Activated CD8-positive, alpha-beta memory T cell treated with anti-CD3 and anti-CD28 coated beads, Interleukin-2, amount 50 U/mL, for 24 hours (primary cell): ENCODE data around the gene ALOX12.

Experiments used
- DNase-seq: peaks from one replicate; pipeline ENCODE4 v3.0.0-alpha.2; 2020; ENCODE audit errors: extremely low read depth

The ALOX12 gene

DNA sequence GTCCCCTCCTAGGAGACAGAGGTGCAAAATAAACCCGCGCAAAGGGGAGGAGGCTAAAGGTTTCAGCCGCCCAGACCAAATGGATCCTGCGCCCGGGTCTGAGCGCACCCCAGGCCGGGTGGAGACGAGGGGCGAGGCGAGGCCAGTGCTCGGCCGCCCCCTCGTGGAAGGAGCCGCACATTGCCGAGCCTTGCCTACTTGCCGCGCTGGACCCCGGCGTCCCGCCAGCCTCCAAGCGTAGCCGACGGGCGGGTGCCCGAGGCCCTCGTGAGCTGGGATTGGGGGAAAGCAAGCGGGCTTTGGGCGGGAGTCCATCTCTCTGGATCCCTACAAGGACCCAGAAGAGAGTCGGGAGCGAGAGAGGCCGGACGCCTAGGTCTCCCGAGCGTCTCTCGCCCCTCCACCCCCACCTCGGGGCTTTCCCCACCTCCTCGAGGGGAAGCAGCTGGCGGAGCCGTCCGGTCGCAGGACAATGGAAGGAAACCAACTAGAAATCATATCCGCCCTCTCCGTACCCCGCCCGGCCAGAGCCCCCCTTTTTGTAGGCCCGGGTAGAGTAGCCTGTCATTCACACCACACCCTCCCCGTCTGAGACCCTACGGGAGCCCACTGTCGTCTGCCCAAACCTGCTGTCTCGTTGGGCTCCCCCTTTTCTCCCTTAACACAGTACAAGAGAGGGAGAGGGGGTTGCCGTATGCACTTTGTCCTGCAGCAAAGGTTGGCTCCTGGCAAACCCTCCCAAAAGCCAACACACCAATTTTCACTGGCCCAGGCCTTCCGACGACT lies 26.3 kb downstream of the ALOX12 start:
- no peak for DNase-seq

DNA sequence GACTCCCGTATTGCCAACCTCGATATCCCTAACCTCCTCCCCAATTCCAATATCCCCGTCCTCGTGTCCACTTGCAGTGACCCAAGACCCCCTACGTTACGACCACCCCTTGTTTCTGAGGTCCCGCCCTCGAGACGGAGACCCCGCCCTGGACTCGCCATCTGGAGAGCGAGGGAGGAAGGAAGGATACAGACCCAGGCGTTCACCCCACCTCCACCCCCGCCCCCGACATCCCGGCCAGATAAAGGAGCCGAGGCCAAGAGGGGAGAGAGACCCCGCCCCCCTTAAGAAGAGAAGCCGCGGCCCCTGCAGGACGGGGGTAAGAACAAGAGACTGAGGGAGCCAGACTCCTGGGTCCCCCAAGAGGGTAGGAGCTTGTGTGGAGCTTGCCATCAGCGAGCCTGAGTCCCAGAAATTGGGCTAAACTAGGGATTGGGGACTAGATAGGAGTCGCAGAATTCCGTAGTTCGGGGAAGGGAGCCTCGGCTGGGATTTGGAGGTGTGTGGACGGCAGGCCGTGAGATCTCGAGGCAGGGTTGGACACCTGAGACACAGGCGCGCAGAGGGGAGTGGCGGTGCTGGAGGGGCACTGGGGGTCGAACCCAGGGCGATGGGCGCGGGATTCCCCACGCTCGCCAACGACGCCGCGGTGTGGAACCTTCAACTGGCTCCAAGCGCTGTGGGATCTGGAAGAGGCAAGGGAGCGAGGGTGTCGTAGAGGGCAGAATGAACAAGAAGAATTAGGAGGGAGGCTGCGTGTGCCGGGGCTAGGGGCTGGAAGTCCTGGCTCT lies 27.1 kb downstream of the ALOX12 start, which contains the start of gene BCL6B:
Gene BCL6B (plus strand): TSS at position 270 of the 791 bp plus-strand sequence. CDS start 622 bp downstream, outside the sequence.
- DNase-seq: no peak

DNA sequence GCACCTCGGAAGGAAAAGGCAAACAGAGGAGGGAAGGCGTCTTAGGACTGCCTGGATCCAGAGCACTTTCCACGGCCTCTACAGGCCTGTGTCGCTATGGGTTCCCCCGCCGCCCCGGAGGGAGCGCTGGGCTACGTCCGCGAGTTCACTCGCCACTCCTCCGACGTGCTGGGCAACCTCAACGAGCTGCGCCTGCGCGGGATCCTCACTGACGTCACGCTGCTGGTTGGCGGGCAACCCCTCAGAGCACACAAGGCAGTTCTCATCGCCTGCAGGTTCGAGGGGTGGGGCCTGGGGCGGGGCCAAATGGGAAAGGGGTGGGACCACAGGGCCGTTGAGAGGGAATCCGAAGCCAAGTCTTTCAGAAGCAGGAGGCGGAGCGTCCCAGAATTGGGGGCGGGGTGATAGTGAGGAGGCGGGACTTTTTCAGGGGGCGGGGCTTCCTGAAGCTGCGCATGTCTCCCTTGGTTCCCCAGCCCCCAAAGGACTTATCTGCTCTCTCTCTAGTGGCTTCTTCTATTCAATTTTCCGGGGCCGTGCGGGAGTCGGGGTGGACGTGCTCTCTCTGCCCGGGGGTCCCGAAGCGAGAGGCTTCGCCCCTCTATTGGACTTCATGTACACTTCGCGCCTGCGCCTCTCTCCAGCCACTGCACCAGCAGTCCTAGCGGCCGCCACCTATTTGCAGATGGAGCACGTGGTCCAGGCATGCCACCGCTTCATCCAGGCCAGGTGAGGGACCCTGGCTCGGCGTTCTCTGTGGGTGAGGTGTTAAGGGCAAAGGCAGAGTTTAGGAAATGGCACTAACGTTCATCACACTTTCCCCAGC lies 27.9 kb downstream of the ALOX12 start:
- peak; percentile 88 for DNase-seq

DNA sequence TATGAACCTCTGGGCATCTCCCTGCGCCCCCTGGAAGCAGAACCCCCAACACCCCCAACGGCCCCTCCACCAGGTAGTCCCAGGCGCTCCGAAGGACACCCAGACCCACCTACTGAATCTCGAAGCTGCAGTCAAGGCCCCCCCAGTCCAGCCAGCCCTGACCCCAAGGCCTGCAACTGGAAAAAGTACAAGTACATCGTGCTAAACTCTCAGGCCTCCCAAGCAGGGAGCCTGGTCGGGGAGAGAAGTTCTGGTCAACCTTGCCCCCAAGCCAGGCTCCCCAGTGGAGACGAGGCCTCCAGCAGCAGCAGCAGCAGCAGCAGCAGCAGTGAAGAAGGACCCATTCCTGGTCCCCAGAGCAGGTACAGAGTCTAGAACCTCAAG lies 28.5 kb downstream of the ALOX12 start:
- no peak for DNase-seq

DNA sequence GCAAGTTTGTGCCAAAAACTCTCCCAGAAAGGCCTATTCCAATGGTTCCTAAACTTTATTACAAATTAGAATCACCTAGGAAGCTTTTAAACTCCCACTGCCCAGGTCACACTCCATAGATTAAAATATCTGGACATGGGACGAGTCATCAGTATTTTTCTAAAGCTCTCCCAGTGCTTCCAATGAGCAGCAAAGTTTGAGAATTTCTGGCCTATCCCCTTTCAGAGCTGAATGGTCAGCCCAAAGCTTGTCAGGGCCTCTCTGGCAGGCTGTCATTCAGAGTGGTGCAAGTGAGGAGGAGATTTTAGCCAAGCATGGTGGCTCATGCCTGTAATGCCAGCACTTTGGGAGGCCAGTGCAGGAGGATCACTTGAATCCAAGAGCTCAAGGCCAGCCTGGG lies 29.4 kb downstream of the ALOX12 start:
- DNase-seq: no peak

DNA sequence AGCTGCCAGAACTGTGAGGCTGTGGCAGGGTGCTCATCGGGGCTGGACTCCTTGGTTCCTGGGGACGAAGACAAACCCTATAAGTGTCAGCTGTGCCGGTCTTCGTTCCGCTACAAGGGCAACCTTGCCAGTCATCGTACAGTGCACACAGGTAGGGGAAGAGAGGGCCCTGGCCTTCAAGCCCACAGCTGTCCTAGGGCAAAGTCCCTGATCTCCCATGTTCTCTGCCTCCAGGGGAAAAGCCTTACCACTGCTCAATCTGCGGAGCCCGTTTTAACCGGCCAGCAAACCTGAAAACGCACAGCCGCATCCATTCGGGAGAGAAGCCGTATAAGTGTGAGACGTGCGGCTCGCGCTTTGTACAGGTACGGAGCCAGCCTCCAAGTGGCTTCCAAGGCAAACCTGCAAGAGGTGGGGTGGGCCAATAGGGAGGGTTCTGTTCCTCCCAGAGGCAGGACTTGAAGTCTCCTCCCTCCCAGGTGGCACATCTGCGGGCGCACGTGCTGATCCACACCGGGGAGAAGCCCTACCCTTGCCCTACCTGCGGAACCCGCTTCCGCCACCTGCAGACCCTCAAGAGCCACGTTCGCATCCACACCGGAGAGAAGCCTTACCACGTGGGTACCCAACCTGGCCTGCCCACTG lies 30.7 kb downstream of the ALOX12 start:
- no peak for DNase-seq

DNA sequence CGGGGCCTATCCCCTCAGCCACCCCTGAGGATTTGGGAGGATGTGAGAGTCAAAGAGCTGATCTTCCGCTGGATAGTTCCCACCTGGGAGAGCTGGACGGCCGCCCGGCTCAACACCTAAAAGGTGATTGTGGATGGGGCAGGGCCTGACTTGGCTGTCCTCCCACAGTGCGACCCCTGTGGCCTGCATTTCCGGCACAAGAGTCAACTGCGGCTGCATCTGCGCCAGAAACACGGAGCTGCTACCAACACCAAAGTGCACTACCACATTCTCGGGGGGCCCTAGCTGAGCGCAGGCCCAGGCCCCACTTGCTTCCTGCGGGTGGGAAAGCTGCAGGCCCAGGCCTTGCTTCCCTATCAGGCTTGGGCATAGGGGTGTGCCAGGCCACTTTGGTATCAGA lies 31.5 kb downstream of the ALOX12 start:
- DNase-seq: no peak

DNA sequence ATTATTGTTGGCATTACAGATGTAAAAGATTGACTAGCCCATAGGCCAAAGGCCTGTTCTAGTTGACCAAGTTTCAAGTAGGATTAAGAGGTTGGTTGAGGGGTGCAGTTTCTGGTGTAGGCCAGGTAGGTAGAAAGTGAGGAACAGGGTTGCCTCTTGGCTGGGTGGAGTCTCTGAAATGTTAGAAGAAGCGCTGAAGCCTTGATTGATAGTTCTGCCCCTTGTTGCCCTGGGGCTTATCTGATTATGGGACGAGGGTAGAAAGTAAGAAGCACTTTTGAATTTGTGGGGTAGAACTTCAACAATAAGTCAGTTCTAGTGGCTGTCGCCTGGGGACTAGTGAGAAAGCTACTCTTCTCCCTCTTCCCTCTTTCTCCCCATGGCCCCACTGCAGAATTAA lies 33.2 kb downstream of the ALOX12 start:
- no peak for DNase-seq

DNA sequence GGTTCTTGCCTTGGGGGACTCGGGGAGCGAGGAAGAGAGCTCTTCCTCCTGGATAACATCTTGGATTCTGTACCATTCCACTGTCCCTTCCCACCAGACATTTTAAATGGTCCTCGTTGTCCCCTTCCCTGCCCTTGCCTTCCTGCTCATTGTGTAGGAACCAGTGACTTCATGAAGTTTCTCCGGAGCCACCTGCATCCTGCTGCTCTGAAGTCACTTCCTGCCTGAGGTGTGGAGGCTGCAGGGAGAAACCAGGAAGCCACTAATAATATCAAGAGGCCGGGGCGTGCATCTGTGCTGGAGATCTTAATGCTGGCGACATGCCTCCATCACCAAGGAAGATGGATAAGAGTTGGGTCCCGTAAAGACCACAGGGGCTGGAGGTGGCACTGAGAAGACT lies 33.8 kb downstream of the ALOX12 start:
- DNase-seq: no peak

DNA sequence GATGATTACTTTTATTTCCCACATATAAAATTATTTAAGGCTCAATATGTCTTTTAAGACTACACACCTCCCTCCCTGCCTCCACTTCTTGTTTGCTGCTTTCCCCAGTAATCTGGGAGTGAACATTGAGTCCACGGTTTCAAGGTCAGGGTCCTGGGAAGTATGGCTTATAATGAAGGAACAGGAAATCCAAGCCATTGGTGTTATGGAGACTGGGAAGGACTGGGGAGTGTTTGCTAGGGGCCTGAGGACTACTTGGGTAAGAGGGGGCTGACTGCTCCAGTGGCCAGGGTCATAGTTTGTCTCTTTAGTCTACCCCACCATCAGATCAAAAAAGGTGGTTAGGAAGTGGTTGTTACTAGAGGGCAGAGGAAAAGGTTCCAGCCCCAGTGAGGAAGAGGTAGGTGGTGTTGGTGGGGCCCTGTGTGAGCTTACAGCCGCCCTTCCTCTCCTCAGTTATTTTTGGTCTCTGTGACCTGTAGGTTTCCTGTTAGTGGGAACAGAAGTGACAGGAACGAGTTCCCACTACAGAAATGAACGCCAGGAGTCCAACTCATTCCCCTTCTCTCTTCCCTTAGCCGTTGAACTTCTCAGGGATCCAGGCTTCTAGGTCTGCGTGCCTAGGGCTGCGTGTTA lies 39.2 kb downstream of the ALOX12 start:
- no peak for DNase-seq

DNA sequence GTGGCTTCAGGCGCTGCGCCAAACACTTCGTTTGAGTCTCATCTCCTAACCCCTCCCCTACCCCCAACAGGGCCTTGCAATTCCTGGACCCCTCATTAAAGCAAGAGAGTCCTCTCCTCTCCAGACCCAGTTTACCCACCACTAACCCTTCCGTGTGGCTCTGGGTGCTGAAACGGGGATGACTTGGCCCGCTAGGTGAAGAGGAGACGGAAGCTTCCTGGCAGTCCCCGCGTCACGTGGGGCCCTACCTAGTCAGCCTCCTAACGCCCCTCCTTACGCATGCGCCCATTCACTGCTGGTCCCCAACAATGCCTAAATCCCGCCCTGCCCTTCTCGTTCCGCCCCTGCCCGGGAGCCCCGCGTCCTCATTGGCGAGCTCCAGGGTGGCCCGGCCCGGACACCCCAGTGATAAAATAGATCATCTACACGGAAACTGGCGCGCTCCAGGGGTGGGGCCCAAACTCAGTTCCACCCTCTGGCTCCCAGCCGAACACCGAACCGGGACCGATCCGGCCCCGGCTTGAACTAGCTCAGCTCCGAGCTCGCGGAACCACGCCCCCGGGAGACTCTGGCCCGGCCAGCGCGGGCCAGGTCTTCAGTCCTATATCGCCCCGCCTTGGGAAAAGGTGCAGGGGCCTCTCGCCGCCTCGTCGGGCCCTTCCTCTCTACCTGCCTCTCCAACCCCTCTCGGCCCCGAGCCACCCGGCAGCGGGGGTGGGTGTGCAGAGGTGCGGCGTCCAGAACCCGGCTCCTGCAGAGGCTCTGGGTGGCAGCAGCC lies 39.9 kb downstream of the ALOX12 start, which contains the start of gene SLC16A13:
Gene SLC16A13 (plus strand): TSS at position 425 of the 778 bp plus-strand sequence. CDS start 368 bp downstream, outside the sequence.
- peak; percentile 97 for DNase-seq

DNA sequence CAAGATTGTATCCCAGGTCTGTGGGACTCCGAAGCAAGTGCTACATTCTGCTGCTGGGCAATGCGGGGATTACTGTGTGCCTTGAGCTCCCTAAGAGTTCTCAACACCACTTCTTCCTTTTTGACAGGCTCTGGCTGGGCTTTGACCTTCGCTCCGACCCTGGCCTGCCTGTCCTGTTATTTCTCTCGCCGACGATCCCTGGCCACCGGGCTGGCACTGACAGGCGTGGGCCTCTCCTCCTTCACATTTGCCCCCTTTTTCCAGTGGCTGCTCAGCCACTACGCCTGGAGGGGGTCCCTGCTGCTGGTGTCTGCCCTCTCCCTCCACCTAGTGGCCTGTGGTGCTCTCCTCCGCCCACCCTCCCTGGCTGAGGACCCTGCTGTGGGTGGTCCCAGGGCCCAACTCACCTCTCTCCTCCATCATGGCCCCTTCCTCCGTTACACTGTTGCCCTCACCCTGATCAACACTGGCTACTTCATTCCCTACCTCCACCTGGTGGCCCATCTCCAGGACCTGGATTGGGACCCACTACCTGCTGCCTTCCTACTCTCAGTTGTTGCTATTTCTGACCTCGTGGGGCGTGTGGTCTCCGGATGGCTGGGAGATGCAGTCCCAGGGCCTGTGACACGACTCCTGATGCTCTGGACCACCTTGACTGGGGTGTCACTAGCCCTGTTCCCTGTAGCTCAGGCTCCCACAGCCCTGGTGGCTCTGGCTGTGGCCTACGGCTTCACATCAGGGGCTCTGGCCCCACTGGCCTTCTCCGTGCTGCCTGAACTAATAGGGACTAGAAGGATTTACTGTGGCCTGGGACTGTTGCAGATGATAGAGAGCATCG lies 42.4 kb downstream of the ALOX12 start:
- no peak for DNase-seq

DNA sequence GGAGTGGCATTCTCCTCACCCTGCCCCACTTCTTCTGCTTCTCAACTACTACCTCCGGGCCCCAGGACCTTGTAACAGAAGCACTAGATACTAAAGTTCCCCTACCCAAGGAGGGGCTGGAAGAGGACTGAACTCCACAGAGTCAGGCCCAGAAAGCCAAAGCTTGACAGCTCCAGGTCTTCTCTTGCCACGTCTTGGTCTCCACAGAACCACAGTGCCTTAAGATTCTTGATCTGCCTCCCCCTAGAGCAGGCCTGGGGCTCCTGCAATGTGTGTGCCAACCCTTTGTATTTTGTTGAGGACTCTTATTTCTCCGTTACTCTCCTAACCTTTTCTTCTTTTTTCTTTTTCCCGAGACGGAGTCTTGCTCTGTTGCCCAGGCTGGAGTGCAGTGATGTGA lies 44.0 kb downstream of the ALOX12 start:
- DNase-seq: no peak

DNA sequence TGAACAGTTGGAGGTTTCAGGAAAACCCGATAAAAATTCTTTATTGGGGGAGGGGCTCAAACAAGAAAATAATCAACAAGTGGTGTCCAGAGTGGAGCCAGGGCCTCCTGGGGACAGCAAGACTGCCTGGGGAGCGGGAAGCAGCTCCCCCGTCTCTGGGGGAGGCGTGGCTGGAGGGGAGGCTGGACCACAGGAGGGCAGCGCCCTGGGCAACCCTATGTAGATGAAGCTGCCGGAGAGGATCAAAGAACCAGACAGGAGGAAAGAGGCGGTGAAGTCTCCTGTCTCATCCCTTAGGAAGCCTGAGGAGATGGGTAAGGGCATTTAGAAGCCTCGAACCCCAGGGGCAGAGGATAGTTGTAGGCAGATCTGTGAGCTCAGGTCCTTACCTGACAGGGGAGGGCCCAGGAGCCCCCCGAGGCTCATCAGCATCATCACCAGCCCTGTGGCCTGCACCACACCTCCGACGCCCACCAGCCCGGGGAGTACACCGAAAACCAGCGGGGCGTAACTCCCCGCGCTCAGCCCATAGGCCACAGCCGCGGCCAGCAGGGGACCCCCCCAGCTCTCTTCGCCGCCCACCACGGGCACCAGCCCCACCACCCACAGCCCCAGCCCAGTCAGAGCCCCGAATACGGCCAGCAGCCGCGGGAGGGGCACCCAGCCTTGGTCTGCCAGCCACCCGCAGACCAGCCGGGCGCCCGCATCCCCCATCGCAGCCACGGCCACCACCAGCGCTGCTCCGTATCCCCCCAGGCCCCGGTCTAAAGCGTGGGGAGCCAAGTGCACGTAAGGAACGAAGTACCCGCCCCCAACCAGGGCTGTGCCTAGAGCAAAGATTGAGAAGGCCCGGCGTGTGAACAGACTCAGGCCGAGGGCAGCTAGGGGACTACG lies 46.0 kb downstream of the ALOX12 start:
- DNase-seq: no peak

DNA sequence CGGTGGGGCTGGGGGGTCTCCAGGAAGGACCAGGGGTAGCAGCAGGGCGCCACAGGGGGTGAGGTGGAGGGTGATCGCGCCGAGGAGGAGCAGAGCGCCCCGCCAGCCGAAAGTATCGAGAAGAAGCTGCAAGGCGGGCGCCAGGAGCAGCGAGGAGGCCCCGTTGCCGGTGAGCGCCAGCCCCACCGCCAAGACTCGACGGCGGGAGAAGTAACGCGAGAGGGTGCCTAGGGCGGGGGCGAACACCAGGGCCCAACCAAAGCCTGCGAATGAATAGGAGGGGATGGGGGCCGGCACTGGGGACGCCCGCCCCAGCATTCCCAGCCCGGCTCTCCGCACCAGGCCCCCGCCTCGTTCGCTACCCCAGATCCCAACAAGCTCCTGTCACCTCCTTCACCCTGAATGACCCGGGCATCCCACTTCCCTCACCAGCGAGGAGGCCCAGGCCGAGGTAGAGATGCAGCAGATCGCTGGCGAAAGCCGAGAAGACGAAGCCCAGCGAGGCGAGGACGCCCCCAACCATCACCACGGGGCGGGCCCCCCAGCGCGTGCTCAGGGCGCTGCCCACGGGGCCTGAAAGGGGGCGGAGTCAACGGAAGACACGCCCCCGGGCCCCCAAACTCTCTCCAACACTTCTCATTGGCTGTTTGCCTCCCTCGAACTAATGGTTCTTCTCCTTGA lies 46.8 kb downstream of the ALOX12 start:
- DNase-seq: no peak

DNA sequence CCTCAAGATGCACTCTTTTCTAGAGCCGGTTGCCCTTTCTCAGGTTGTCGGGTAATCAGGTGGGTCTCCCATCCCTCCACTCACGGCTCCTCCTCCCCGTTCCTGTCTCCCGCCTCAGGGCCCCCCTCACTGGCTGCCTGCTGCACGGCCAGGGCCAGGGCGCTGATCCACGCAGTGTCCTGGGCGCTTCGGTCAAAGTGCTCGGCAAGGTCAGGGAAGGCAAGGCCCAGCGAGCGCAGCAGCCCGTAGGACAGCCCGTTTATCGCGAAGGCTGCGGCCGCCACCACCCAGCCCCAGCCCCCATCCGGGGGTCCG lies 47.3 kb downstream of the ALOX12 start:
- no peak for DNase-seq

DNA sequence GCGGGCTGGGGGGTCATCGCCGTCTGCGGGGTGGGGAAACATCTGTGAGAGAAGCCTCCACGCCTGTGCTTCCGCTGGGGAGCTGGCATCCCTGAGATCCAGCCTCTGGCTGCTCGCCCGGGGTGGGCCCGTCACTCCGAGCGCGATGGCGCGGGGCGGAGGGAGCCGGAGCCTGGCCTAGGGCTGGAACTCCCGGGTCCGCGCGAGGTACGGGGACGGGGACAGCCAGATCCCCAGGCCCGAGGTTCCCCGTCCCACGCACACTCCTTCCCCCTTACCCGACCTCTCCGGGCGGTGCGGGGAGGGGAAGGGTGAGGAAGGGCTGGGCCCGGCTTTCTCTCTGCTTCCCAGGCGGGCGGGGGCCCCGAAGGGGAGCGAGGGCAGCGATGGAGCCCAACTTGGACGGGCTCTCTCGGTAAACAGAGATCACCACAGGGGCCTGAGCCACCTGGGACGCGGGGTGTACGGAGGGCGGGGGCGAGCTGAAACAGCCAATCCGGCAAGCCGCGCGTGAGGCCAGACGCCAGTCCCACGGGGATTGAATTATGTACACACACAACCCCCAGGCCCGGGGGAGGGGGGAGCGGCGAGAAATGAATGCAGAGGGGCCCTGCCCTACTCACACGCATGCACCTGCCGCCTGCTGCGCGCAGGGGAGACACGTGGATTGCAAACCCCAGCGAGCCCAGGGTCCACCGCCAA lies 47.8 kb downstream of the ALOX12 start, which contains the start of gene SLC16A11:
Gene SLC16A11 (minus strand): TSS at position 596 of the 702 bp plus-strand sequence. CDS start 579 bp downstream, at position 17.
- DNase-seq: no peak
